ENCODE results near the gene CDC42EP4. TPM values are rescaled to one million over a fixed set of nuclear protein-coding genes. Genes with fewer than 3 reads are reported as not detected.
A peak's percentile ranks its signal among the peaks of the same experiment; 100 is the strongest.

The CDC42EP4 gene
- total and polyA plus RNA-seq, 7 donors, result 10.7 to 24.4 (median 18.3) TPM

- H3K4me1 ChIP-seq, result peaks cover 3% of the 10 kb centered on the region
- no peak for TF ChIP-seq CTCF (IDR thresholded peaks at IDR 0.05)
- no peaks in the 10 kb centered on the region for H3K9me3 ChIP-seq
- 43 to 66% (median 51%) methylated on average over 12 to 13 of the region's 13 CpGs for WGBS, 3 donors
- intact Hi-C loops (cut with DNase I), result no loop called here
- ATAC-seq (no peak), DNase-seq (peak in 1 of 2 donors; percentile 70)
- H3K36me3 ChIP-seq (ENCODE audit: insufficient read depth in 1 of 2, low read depth in 1 of 2), result no peaks in the 10 kb centered on the region
- H3K27me3 ChIP-seq (ENCODE audit: insufficient read depth in 3 of 3, low read length in 2 of 3), result peaks cover 0 to under 1% (median 0%) of the 10 kb centered on the region in 3 donors
- H3K27ac ChIP-seq, result peak overlapping the region; percentile 20
- H3K4me3 ChIP-seq, result no peak overlapping the region
Observed at GRCh38 chr17:73338050-73338521, 26.3 kb upstream of the CDC42EP4 start.

- WGBS, 3 donors, result 76 to 92% (median 77%) methylated on average over 4 of the region's 4 CpGs
- Histone ChIP-seq H3K4me1 (peaks cover 2% of the 10 kb centered on the region), H3K9me3 (no peaks in the 10 kb centered on the region), H3K4me3 (no peak overlapping the region), H3K36me3 (ENCODE audit: insufficient read depth in 1 of 2, low read depth in 1 of 2) (no peaks in the 10 kb centered on the region), H3K27ac (peak overlapping the region; percentile 20), H3K27me3 (ENCODE audit: insufficient read depth in 3 of 3, low read length in 2 of 3) (no peaks in the 10 kb centered on the region)
- DNase-seq (no peak), ATAC-seq (no peak)
- no peak for TF ChIP-seq CTCF (IDR thresholded peaks at IDR 0.05)
- intact Hi-C loops (cut with DNase I), result no loop called here
Observed at GRCh38 chr17:73337330-73337710, 25.5 kb upstream of the CDC42EP4 start.

- H3K4me3 ChIP-seq, result no peak overlapping the region
- no peak for DNase-seq
- WGBS, 3 donors, result 68 to 79% (median 76%) methylated on average over 13 of the region's 13 CpGs
- H3K27ac ChIP-seq, result no peak overlapping the region
- intact Hi-C loops (cut with DNase I), result no loop called here
- H3K4me1 ChIP-seq, result no peaks in the 10 kb centered on the region
- no peaks in the 10 kb centered on the region for H3K36me3 ChIP-seq (ENCODE audit: insufficient read depth in 1 of 2, low read depth in 1 of 2)
- no peaks in the 10 kb centered on the region for H3K27me3 ChIP-seq (ENCODE audit: insufficient read depth in 3 of 3, low read length in 2 of 3)
- no peak for ATAC-seq
- no peak for TF ChIP-seq CTCF (IDR thresholded peaks at IDR 0.05)
- no peaks in the 10 kb centered on the region for H3K9me3 ChIP-seq
Observed at GRCh38 chr17:73336408-73337329, 24.9 kb upstream of the CDC42EP4 start.

GRCh38 chr17:73335591-73336407 lies 24.0 kb upstream of the CDC42EP4 start:
- H3K27ac ChIP-seq, result no peak overlapping the region
- TF ChIP-seq CTCF (IDR thresholded peaks at IDR 0.05), result no peak
- H3K4me3 ChIP-seq, result no peak overlapping the region
- 62 to 83% (median 64%) methylated on average over 12 of the region's 12 CpGs for WGBS, 3 donors
- DNase-seq, result no peak
- no peaks in the 10 kb centered on the region for H3K36me3 ChIP-seq (ENCODE audit: insufficient read depth in 1 of 2, low read depth in 1 of 2)
- ATAC-seq, result no peak
- no peaks in the 10 kb centered on the region for H3K27me3 ChIP-seq (ENCODE audit: insufficient read depth in 3 of 3, low read length in 2 of 3)
- intact Hi-C loops (cut with DNase I), result no loop called here
- H3K9me3 ChIP-seq, result no peaks in the 10 kb centered on the region
- H3K4me1 ChIP-seq, result no peaks in the 10 kb centered on the region
